ENCODE results near the gene WDR17. TPM values are rescaled to one million over a fixed set of nuclear protein-coding genes. Genes with fewer than 3 reads are reported as not detected.

Gene WDR17
- total RNA-seq, 1 experiment from 2014 or later: 1.3 TPM

DNA sequence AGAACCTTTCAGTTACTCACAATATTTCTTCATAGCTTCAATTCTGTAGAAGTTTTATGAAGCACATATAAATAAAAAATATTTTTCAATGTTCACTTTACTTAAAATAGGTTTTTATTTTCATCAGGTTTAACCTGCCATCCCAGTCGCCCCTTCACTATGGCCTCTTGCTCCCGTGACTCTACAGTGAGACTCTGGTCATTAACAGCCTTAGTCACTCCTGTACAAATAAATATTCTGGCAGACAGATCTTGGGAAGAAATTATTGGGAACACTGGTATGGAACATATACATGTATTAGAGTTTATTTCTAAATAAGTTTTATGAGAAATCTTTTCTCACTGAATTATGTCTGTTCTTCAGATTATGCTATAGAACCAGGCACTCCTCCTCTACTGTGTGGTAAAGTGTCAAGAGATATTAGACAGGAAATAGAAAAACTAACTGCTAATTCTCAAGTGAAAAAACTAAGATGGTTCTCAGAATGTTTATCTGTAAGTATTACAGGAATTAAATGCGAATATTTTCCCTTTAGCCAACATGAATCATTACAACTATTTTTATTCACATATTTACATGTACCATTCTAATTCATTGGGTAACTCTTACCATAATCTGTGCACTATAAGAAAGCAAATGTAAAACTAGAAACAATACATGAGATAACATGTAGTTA lies 84.2 kb downstream of the WDR17 start:
- ATAC-seq (peak; percentile 80), DNase-seq (peak; percentile 36)
- ChIA-PET CTCF (interaction anchor here (1.0 kb wide), 2 partner anchors 127 to 191 kb away, joined by 3 to 12 read pairs; no protein-coding TSS in a partner anchor), POLR2A (ENCODE audit: unreplicated experiment) (interaction anchor here (0.6 kb wide), 1 partner anchor 9 kb away, joined by 5 read pairs; no protein-coding TSS in a partner anchor)
- 0 out of 2 replicates have a peak overlapping the region, but pooled peaks have one; percentile 49 for H3K4me2 ChIP-seq (ENCODE audit: low read length)
- no peaks in the 10 kb centered on the region for H3K36me3 ChIP-seq (ENCODE audit: low read depth, low read length)
- no peak overlapping the region; the same call in 1 of the 2 replicates for H3K27ac ChIP-seq (ENCODE audit: low read length)
- intact Hi-C loops (cut with micrococcal nuclease): loop anchor here (1.0 to 5.0 kb wide), 4 partner anchors 42 to 191 kb away; no protein-coding TSS in a partner anchor
- TF ChIP-seq, protein P1, sequence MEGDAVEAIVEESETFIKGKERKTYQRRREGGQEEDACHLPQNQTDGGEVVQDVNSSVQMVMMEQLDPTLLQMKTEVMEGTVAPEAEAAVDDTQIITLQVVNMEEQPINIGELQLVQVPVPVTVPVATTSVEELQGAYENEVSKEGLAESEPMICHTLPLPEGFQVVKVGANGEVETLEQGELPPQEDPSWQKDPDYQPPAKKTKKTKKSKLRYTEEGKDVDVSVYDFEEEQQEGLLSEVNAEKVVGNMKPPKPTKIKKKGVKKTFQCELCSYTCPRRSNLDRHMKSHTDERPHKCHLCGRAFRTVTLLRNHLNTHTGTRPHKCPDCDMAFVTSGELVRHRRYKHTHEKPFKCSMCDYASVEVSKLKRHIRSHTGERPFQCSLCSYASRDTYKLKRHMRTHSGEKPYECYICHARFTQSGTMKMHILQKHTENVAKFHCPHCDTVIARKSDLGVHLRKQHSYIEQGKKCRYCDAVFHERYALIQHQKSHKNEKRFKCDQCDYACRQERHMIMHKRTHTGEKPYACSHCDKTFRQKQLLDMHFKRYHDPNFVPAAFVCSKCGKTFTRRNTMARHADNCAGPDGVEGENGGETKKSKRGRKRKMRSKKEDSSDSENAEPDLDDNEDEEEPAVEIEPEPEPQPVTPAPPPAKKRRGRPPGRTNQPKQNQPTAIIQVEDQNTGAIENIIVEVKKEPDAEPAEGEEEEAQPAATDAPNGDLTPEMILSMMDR (conservative IDR thresholded peaks at IDR 0.05; ENCODE audit: low read depth, low read length): no peak
- TF ChIP-seq EZH2 (IDR thresholded peaks at IDR 0.05; ENCODE audit: low read length, unreplicated experiment) (no peak), EZH2phosphoT487 (IDR thresholded peaks at IDR 0.05; ENCODE audit: borderline replicate concordance, low read length) (no peak)
- no peaks in the 10 kb centered on the region for H3K9me3 ChIP-seq (ENCODE audit: low read length)
- no peaks in the 10 kb centered on the region for H3K9me2 ChIP-seq (replicated peaks; ENCODE audit: low read length)
- H3K4me1 ChIP-seq (ENCODE audit: insufficient read depth, low read length): peaks cover 7% of the 10 kb centered on the region; the same call in 1 of the 2 replicates
- 0 out of 2 replicates have a peak overlapping the region, but pooled peaks have one; percentile 13 for H2AFZ ChIP-seq (ENCODE audit: low read length)
- BruUV-seq (replicated peaks): no TSS peak
- no peak overlapping the region for H3K4me3 ChIP-seq (ENCODE audit: low read length)
- no peaks in the 10 kb centered on the region for H3K27me3 ChIP-seq (ENCODE audit: low read length)
- no peaks in the 10 kb centered on the region for H4K20me1 ChIP-seq (ENCODE audit: low read length)
- H3K9ac ChIP-seq (ENCODE audit: low read length): no peak overlapping the region
- no peaks in the 10 kb centered on the region for H3F3A ChIP-seq (ENCODE audit: low read length, unreplicated experiment)
- no peaks in the 10 kb centered on the region for H3K79me2 ChIP-seq (ENCODE audit: low read length)

DNA sequence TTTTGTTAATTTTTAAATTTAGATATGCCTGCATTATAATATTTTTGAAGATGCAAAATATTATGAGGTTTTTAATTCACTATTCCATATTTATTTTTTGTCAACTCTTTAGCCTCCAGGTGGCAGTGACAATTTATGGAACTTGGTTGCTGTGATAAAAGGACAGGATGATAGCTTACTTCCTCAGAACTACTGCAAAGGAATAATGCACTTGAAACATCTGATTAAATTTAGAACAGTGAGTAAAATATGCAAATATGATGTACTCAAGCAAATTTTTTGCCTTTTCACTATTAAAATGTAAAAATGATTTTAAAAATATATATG lies 84.7 kb downstream of the WDR17 start:
- intact Hi-C loops (cut with micrococcal nuclease): loop anchor here (1.0 to 5.0 kb wide), 4 partner anchors 42 to 191 kb away; no protein-coding TSS in a partner anchor
- no peak overlapping the region for H3K4me2 ChIP-seq (ENCODE audit: low read length)
- ATAC-seq (peak; percentile 60), DNase-seq (peak; percentile 47)
- peaks cover 7% of the 10 kb centered on the region; the same call in 1 of the 2 replicates for H3K4me1 ChIP-seq (ENCODE audit: insufficient read depth, low read length)
- H3K36me3 ChIP-seq (ENCODE audit: low read depth, low read length): no peaks in the 10 kb centered on the region
- no peak overlapping the region; the same call in 1 of the 2 replicates for H3K27ac ChIP-seq (ENCODE audit: low read length)
- H2AFZ ChIP-seq (ENCODE audit: low read length): no peak overlapping the region
- no peak overlapping the region for H3K4me3 ChIP-seq (ENCODE audit: low read length)
- ChIA-PET POLR2A (ENCODE audit: unreplicated experiment) (no interaction called here), CTCF (interaction anchor here (0.6 to 1.0 kb wide), 3 partner anchors 102 to 191 kb away, joined by 3 to 12 read pairs (median 3); no protein-coding TSS in a partner anchor)
- no peaks in the 10 kb centered on the region for H4K20me1 ChIP-seq (ENCODE audit: low read length)
- H3K9ac ChIP-seq (ENCODE audit: low read length): no peak overlapping the region
- no TSS peak for BruUV-seq (replicated peaks)
- TF ChIP-seq, protein P1 (conservative IDR thresholded peaks at IDR 0.05; ENCODE audit: low read depth, low read length): peak; percentile 63
- no peak for TF ChIP-seq EZH2 (IDR thresholded peaks at IDR 0.05; ENCODE audit: low read length, unreplicated experiment)
- no peaks in the 10 kb centered on the region for H3F3A ChIP-seq (ENCODE audit: low read length, unreplicated experiment)
- no peaks in the 10 kb centered on the region for H3K27me3 ChIP-seq (ENCODE audit: low read length)
- H3K9me2 ChIP-seq (replicated peaks; ENCODE audit: low read length): no peaks in the 10 kb centered on the region
- no peaks in the 10 kb centered on the region for H3K79me2 ChIP-seq (ENCODE audit: low read length)
- no peaks in the 10 kb centered on the region for H3K9me3 ChIP-seq (ENCODE audit: low read length)

DNA sequence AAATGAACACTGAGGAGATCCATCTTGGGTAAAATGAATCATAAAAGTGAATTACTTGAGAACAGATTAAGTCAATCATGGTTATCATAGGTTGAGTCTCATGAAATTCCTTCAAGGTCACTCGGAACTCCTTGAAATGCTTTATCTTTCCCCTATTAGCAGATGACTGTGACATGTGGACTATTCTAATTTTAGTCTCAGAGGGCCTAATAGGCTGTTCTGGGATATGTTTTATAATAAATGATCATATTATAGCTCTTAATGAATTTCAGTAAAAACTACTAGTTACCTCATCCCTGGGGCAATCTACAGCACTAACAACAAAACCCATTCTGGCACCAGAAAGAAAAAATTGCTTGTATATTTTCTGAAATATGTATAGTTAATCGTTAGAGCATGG lies 85.1 kb downstream of the WDR17 start:
- Histone ChIP-seq H3K4me1 (ENCODE audit: insufficient read depth, low read length) (peaks cover 7% of the 10 kb centered on the region; the same call in 1 of the 2 replicates), H2AFZ (ENCODE audit: low read length) (no peak overlapping the region), H3K79me2 (ENCODE audit: low read length) (no peaks in the 10 kb centered on the region), H4K20me1 (ENCODE audit: low read length) (no peaks in the 10 kb centered on the region), H3K4me2 (ENCODE audit: low read length) (no peak overlapping the region), H3K9me2 (replicated peaks; ENCODE audit: low read length) (no peaks in the 10 kb centered on the region), H3F3A (ENCODE audit: low read length, unreplicated experiment) (no peaks in the 10 kb centered on the region), H3K9me3 (ENCODE audit: low read length) (no peaks in the 10 kb centered on the region), H3K36me3 (ENCODE audit: low read depth, low read length) (no peaks in the 10 kb centered on the region), H3K4me3 (ENCODE audit: low read length) (no peak overlapping the region), H3K9ac (ENCODE audit: low read length) (no peak overlapping the region), H3K27me3 (ENCODE audit: low read length) (no peaks in the 10 kb centered on the region), H3K27ac (ENCODE audit: low read length) (no peak overlapping the region)
- BruUV-seq (replicated peaks): no TSS peak
- ChIA-PET CTCF (interaction anchor here (0.6 to 1.0 kb wide), 3 partner anchors 103 to 190 kb away, joined by 3 to 12 read pairs (median 3); no protein-coding TSS in a partner anchor), POLR2A (ENCODE audit: unreplicated experiment) (no interaction called here)
- no peak for DNase-seq
- no peak for TF ChIP-seq EZH2phosphoT487 (IDR thresholded peaks at IDR 0.05; ENCODE audit: borderline replicate concordance, low read length)
- TF ChIP-seq, protein P1 (conservative IDR thresholded peaks at IDR 0.05; ENCODE audit: low read depth, low read length): no peak
- no peak for TF ChIP-seq EZH2 (IDR thresholded peaks at IDR 0.05; ENCODE audit: low read length, unreplicated experiment)
- intact Hi-C loops (cut with micrococcal nuclease): loop anchor here (1.0 to 5.0 kb wide), 4 partner anchors 42 to 191 kb away; no protein-coding TSS in a partner anchor
- ATAC-seq: no peak
